GM12878 (cell line): ENCODE measurements around the gene ITSN2. TPM values are rescaled to one million over a fixed set of nuclear protein-coding genes. Genes with fewer than 3 reads are reported as not detected.
A peak's percentile ranks its signal among the peaks of the same experiment; 100 is the strongest.

Experiments used
- BACH1 ChIP-seq: fragments of 450-650 bp; IDR thresholded peaks from 2 replicates; pipeline ENCODE4 v1.6.1; 2017; ENCODE audit warnings: mild to moderate bottlenecking, borderline replicate concordance
- CBFB ChIP-seq: IDR thresholded peaks from 2 replicates; pipeline ENCODE4 v1.6.1; 2016; ENCODE audit warnings: antibody characterized with exemption, low read depth
- JUNB ChIP-seq: IDR thresholded peaks from 2 replicates; pipeline ENCODE4 v1.6.1; 2016; ENCODE audit warnings: antibody characterized with exemption, mild to moderate bottlenecking
- NBN ChIP-seq: fragments of 450-650 bp; IDR thresholded peaks from 2 replicates; pipeline ENCODE4 v1.6.1; 2016
- NFXL1 ChIP-seq: fragments of 450-650 bp; IDR thresholded peaks from 2 replicates; pipeline ENCODE4 v1.6.1; 2017; ENCODE audit warnings: antibody characterized with exemption, mild to moderate bottlenecking, borderline replicate concordance
- NR2C2 ChIP-seq: IDR thresholded peaks from 2 replicates; pipeline ENCODE4 v1.6.1; 2011; ENCODE audit warnings: borderline replicate concordance, low read depth; ENCODE audit not compliant: control insufficient read depth, insufficient read length
- PML ChIP-seq: IDR thresholded peaks from 2 replicates; pipeline ENCODE4 v1.6.1; 2012; ENCODE audit warnings: low read length, inconsistent platforms
- SKIL ChIP-seq: fragments of 450-650 bp; IDR thresholded peaks from 2 replicates; pipeline ENCODE4 v1.6.1; 2017; ENCODE audit warnings: mild to moderate bottlenecking, low read depth, inconsistent platforms; ENCODE audit not compliant: poor library complexity, severe bottlenecking
- SMAD1 ChIP-seq: fragments of 450-650 bp; IDR thresholded peaks from 2 replicates; pipeline ENCODE4 v1.6.1; 2018; ENCODE audit warnings: mild to moderate bottlenecking, low read depth; ENCODE audit not compliant: partially characterized antibody
- TBL1XR1 ChIP-seq: IDR thresholded peaks from 2 replicates; pipeline ENCODE4 v1.6.1; 2012; ENCODE audit warnings: low read depth, low read length, improper control_type of control experiment
- USF2 ChIP-seq: IDR thresholded peaks from 2 replicates; pipeline ENCODE4 v1.6.1; 2011; ENCODE audit warnings: low read depth, low read length, improper control_type of control experiment, borderline replicate concordance
- ZNF207 ChIP-seq: fragments of 450-650 bp; IDR thresholded peaks from 2 replicates; pipeline ENCODE4 v1.6.1; 2014; ENCODE audit warnings: antibody characterized with exemption, mild to moderate bottlenecking, borderline replicate concordance
- ZNF384 ChIP-seq: IDR thresholded peaks from 2 replicates; pipeline ENCODE4 v1.6.1; 2012; ENCODE audit warnings: low read depth, mild to moderate bottlenecking, low read length, improper control_type of control experiment, borderline replicate concordance
- ZSCAN29 ChIP-seq: fragments of 450-650 bp; IDR thresholded peaks from 2 replicates; pipeline ENCODE4 v1.6.1; 2017; ENCODE audit warnings: mild to moderate bottlenecking, moderate library complexity
- polyA plus RNA-seq, 11 experiments: library from polyadenylated mRNA; depleted of rRNA in 4 of 11; unstranded in 6 of 11; stranded (reverse) in 5 of 11; fragments of >200 nt; fragmentation: Nextera tagmentation in 4 of 11; fragmentation: Illumina TruSeq in 1 of 11; extraction: Ambion mirVana in 4 of 11; extraction: Trizol in 1 of 11; gene quantifications; 1 replicate in 1 of 11; 2 replicates in 10 of 11; pipeline versions ENCODE4 v1.2.1 to v1.2.3, GENCODE V29; 2011 to 2016; ENCODE audit warnings: inconsistent platforms in 2 of 11, missing spikeins in 2 of 11, low read depth in 1 of 11
- total RNA-seq, 4 experiments: library from RNA; depleted of rRNA in 3 of 4; stranded (reverse); fragments of >200 nt in 3 of 4; fragmentation: Illumina TruSeq in 1 of 4; extraction: Trizol in 1 of 4; gene quantifications; 2 replicates each; pipeline versions ENCODE4 v1.2.1 to v1.2.3, GENCODE V29; 2013 to 2021
- TF ChIP-seq, protein P1 (sequence below): fragments of 450-650 bp; formaldehyde crosslinking; IDR thresholded peaks from 2 replicates; pipeline ENCODE4 v1.4.0; 2022; ENCODE audit warnings: mild to moderate bottlenecking, moderate library complexity
- TF ChIP-seq, protein P2 (sequence below): fragments of 150-350 bp; IDR thresholded peaks from 2 replicates; pipeline ENCODE4 v1.6.1; 2014; ENCODE audit warnings: mild to moderate bottlenecking, low read depth, low read length
- TF ChIP-seq, protein P3 (sequence below): IDR thresholded peaks from 2 replicates; pipeline ENCODE4 v1.6.1; 2012; ENCODE audit warnings: low read length, inconsistent platforms
- TF ChIP-seq, protein P4 (sequence below): fragments of 450-650 bp; IDR thresholded peaks from 2 replicates; pipeline ENCODE4 v1.6.1; 2018; ENCODE audit warnings: borderline replicate concordance, mild to moderate bottlenecking; ENCODE audit not compliant: partially characterized antibody

Gene ITSN2
- total and polyA plus RNA-seq, 10 of the 15 experiments (the other 5 are each of a cell fraction or from before 2014, with no cell fraction given) = 20.5 to 80.0 (median 54.7) TPM

DNA sequence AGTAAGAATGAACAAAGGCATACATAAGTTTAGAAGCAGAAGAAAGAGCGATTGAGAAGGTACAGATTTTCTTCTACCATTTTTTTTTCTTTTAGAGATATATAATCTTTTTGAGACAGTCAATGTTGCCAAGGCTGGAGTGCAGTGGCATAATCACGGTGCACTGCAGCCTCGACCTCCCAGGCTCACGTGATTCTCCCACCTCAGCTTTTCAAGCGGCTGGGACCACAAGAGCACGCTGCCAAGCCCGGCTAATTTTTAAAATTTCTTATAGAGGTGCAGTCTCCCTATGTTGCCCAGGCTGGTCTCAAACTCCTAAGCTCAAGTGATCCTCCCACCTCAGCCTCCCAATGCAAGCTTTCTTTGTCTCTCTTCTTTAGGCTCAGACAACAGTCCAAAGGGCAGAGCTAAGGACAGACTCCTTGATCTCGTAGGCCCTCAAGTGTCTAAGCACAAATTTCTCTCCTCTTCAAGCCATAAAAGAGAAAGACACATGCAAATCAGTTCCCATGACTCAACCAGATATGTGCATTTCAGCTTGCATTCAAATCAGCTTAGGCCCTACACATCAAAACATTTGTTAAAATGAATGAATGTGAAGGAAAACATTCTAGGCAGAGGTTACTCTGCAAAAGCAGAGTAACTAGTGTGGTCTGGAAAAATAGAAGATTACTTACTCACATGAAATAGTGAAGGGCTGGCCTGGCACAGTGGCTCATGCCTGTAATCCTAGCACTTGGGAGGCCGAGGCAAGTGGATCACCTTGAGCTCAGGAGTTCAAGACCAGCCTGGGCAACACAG, 18.0 kb downstream of the ITSN2 start (continued):
- TF ChIP-seq SKIL = no peak
- no peak for TF ChIP-seq NFXL1
- no peak for TF ChIP-seq SMAD1
- TF ChIP-seq USF2 = no peak
- TF ChIP-seq ZSCAN29 = no peak
- TF ChIP-seq, protein P1, sequence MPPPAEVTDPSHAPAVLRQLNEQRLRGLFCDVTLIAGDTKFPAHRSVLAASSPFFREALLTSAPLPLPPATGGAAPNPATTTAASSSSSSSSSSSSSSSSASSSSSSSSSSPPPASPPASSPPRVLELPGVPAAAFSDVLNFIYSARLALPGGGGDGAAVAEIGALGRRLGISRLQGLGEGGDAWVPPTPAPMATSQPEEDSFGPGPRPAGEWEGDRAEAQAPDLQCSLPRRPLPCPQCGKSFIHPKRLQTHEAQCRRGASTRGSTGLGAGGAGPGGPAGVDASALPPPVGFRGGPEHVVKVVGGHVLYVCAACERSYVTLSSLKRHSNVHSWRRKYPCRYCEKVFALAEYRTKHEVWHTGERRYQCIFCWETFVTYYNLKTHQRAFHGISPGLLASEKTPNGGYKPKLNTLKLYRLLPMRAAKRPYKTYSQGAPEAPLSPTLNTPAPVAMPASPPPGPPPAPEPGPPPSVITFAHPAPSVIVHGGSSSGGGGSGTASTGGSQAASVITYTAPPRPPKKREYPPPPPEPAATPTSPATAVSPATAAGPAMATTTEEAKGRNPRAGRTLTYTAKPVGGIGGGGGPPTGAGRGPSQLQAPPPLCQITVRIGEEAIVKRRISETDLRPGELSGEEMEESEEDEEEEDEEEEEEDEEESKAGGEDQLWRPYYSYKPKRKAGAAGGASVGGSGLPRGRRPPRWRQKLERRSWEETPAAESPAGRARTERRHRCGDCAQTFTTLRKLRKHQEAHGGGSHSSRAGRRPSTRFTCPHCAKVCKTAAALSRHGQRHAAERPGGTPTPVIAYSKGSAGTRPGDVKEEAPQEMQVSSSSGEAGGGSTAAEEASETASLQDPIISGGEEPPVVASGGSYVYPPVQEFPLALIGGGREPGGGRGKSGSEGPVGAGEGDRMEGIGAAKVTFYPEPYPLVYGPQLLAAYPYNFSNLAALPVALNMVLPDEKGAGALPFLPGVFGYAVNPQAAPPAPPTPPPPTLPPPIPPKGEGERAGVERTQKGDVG (CRISPR knock-in tag) = no peak
- TF ChIP-seq NR2C2 = no peak
- 0 out of 2 replicates have a peak, but pooled peaks have one; percentile 34 for TF ChIP-seq ZNF207
- TF ChIP-seq, protein P2, sequence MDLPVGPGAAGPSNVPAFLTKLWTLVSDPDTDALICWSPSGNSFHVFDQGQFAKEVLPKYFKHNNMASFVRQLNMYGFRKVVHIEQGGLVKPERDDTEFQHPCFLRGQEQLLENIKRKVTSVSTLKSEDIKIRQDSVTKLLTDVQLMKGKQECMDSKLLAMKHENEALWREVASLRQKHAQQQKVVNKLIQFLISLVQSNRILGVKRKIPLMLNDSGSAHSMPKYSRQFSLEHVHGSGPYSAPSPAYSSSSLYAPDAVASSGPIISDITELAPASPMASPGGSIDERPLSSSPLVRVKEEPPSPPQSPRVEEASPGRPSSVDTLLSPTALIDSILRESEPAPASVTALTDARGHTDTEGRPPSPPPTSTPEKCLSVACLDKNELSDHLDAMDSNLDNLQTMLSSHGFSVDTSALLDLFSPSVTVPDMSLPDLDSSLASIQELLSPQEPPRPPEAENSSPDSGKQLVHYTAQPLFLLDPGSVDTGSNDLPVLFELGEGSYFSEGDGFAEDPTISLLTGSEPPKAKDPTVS = no peak
- TF ChIP-seq NBN = no peak
- TF ChIP-seq CBFB = no peak
- TF ChIP-seq, protein P3, sequence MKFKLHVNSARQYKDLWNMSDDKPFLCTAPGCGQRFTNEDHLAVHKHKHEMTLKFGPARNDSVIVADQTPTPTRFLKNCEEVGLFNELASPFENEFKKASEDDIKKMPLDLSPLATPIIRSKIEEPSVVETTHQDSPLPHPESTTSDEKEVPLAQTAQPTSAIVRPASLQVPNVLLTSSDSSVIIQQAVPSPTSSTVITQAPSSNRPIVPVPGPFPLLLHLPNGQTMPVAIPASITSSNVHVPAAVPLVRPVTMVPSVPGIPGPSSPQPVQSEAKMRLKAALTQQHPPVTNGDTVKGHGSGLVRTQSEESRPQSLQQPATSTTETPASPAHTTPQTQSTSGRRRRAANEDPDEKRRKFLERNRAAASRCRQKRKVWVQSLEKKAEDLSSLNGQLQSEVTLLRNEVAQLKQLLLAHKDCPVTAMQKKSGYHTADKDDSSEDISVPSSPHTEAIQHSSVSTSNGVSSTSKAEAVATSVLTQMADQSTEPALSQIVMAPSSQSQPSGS = no peak
- no peak for TF ChIP-seq TBL1XR1
- no peak for TF ChIP-seq JUNB
- no peak for TF ChIP-seq ZNF384
- TF ChIP-seq, protein P4, sequence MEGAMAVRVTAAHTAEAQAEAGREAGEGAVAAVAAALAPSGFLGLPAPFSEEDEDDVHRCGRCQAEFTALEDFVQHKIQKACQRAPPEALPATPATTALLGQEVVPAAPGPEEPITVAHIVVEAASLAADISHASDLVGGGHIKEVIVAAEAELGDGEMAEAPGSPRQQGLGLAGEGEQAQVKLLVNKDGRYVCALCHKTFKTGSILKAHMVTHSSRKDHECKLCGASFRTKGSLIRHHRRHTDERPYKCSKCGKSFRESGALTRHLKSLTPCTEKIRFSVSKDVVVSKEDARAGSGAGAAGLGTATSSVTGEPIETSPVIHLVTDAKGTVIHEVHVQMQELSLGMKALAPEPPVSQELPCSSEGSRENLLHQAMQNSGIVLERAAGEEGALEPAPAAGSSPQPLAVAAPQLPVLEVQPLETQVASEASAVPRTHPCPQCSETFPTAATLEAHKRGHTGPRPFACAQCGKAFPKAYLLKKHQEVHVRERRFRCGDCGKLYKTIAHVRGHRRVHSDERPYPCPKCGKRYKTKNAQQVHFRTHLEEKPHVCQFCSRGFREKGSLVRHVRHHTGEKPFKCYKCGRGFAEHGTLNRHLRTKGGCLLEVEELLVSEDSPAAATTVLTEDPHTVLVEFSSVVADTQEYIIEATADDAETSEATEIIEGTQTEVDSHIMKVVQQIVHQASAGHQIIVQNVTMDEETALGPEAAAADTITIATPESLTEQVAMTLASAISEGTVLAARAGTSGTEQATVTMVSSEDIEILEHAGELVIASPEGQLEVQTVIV = no peak
- no peak for TF ChIP-seq BACH1
- no peak for TF ChIP-seq PML
